Measurements from ENCODE around the gene CNTN1. TPM values are rescaled to one million over a fixed set of nuclear protein-coding genes. Genes with fewer than 3 reads are reported as not detected.

The CNTN1 gene
- total and polyA plus RNA-seq, 10 of the 15 experiments (the other 5 are each of a cell fraction or from before 2014, with no cell fraction given), result 0.06 to 0.14 TPM; not detected in 8

- no TSS peak for BruUV-seq (replicated peaks)
- H3K27me3 ChIP-seq (replicated peaks in 1 of 2; ENCODE audit: control insufficient read depth in 2 of 2, insufficient read depth in 2 of 2, low read length in 1 of 2), result no peaks in the 10 kb centered on the region
- in situ Hi-C loops (cut with MboI), result no loop called here
- H3K9me3 ChIP-seq (replicated peaks; ENCODE audit: control insufficient read depth, insufficient read depth, low read length), result no peaks in the 10 kb centered on the region
- no peaks in the 10 kb centered on the region for H3K36me3 ChIP-seq (ENCODE audit: control insufficient read depth in 2 of 2, insufficient read depth in 2 of 2, low read length in 1 of 2)
- ATAC-seq, result no peak
- no peak overlapping the region for H3K27ac ChIP-seq (ENCODE audit: control insufficient read depth, insufficient read depth)
- intact Hi-C loops (cut with micrococcal nuclease; ENCODE audit: unreplicated experiment), result no loop called here
- POLR2A ChIA-PET, result no interaction called here
- H3K4me1 ChIP-seq (ENCODE audit: control insufficient read depth, insufficient read depth, low read length), result no peaks in the 10 kb centered on the region
- WGBS (ENCODE audit: insufficient coverage, insufficient replicate concordance, low lambda C conversion rate, missing lambda C conversion rate), result 2% methylated on average over 2 of the region's 2 CpGs
- SMC1A ChIA-PET (ENCODE audit: uncharacterized antibody, unreplicated experiment), result no interaction called here
- H3K79me2 ChIP-seq (ENCODE audit: control insufficient read depth, insufficient read depth, low read length), result no peaks in the 10 kb centered on the region
- no peak overlapping the region for H3K4me2 ChIP-seq (ENCODE audit: control insufficient read depth, insufficient read depth)
- H3K4me3 ChIP-seq, result no peak overlapping the region
- CTCF ChIA-PET, result no interaction called here
- no peaks in the 10 kb centered on the region for H4K20me1 ChIP-seq (ENCODE audit: control insufficient read depth, insufficient read depth)
- RAD21 ChIA-PET (ENCODE audit: unreplicated experiment), result no interaction called here
- no peak overlapping the region for H2AFZ ChIP-seq (ENCODE audit: control insufficient read depth, low read depth, low read length)
- FAIRE-seq, result no peak
- H3K9ac ChIP-seq (ENCODE audit: control insufficient read depth, insufficient read depth, low read length), result no peak overlapping the region
- no peak for TF ChIP-seq BCL11A (IDR thresholded peaks at IDR 0.05; ENCODE audit: low read depth, low read length)
- TF ChIP-seq KLF5 (IDR thresholded peaks at IDR 0.05; ENCODE audit: partially characterized antibody), result no peak
- TF ChIP-seq KDM1A (IDR thresholded peaks at IDR 0.05; ENCODE audit: borderline replicate concordance), result no peak
- no peak for TF ChIP-seq SMAD5 (IDR thresholded peaks at IDR 0.05; ENCODE audit: low read depth)
- TF ChIP-seq, protein P1, sequence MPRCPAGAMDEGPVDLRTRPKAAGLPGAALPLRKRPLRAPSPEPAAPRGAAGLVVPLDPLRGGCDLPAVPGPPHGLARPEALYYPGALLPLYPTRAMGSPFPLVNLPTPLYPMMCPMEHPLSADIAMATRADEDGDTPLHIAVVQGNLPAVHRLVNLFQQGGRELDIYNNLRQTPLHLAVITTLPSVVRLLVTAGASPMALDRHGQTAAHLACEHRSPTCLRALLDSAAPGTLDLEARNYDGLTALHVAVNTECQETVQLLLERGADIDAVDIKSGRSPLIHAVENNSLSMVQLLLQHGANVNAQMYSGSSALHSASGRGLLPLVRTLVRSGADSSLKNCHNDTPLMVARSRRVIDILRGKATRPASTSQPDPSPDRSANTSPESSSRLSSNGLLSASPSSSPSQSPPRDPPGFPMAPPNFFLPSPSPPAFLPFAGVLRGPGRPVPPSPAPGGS (IDR thresholded peaks at IDR 0.05; ENCODE audit: borderline replicate concordance, insufficient read depth, low read depth, low read length, poor library complexity, severe bottlenecking), result no peak
- TF ChIP-seq NR2C1 (IDR thresholded peaks at IDR 0.05), result no peak
- no peak for TF ChIP-seq HDAC6 (IDR thresholded peaks at IDR 0.05; ENCODE audit: unreplicated experiment)
- no peak for TF ChIP-seq MTA3 (IDR thresholded peaks at IDR 0.05; ENCODE audit: borderline replicate concordance, low read length)
- TF ChIP-seq IKZF2 (IDR thresholded peaks at IDR 0.05), result no peak
- TF ChIP-seq POLR2AphosphoS5 (IDR thresholded peaks at IDR 0.05; ENCODE audit: low read length), result no peak
- TF ChIP-seq LARP7 (IDR thresholded peaks at IDR 0.05), result no peak
- TF ChIP-seq, protein P2, sequence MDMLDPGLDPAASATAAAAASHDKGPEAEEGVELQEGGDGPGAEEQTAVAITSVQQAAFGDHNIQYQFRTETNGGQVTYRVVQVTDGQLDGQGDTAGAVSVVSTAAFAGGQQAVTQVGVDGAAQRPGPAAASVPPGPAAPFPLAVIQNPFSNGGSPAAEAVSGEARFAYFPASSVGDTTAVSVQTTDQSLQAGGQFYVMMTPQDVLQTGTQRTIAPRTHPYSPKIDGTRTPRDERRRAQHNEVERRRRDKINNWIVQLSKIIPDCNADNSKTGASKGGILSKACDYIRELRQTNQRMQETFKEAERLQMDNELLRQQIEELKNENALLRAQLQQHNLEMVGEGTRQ (IDR thresholded peaks at IDR 0.05; ENCODE audit: borderline replicate concordance, low read depth, low read length), result no peak
- no peak for TF ChIP-seq ZNF24 (IDR thresholded peaks at IDR 0.05)
- TF ChIP-seq POLR2A (IDR thresholded peaks at IDR 0.05; ENCODE audit: low read depth, low read length), result no peak
- no peak for TF ChIP-seq MTA2 (IDR thresholded peaks at IDR 0.05; ENCODE audit: low read depth)
- TF ChIP-seq SREBF2 (IDR thresholded peaks at IDR 0.05; ENCODE audit: low read length), result no peak
- no peak for DNase-seq (ENCODE audit: low read depth, low spot score)
Measured at GRCh38 chr12:40644708-40645107, 47.5 kb upstream of the CNTN1 start.
